Esophagus (tissue), 2 donors: ENCODE results near the gene DALRD3. TPM values are rescaled to one million over a fixed set of nuclear protein-coding genes. Genes with fewer than 3 reads are reported as not detected.

Experiments used
- H3K27ac ChIP-seq, 2 donors: one replicate each; pipeline ENCODE4 v1.5.1; 2013; ENCODE audit warnings: low read depth in 2 of 2, mild to moderate bottlenecking in 2 of 2, inconsistent platforms in 1 of 2, low read length in 1 of 2, moderate library complexity in 1 of 2
- H3K27me3 ChIP-seq, 2 donors: one replicate each; pipeline ENCODE4 v1.6.1; 2013; ENCODE audit warnings: low read length in 2 of 2, control low read depth in 1 of 2, mild to moderate bottlenecking in 1 of 2; ENCODE audit not compliant: insufficient read depth in 2 of 2, control insufficient read depth in 1 of 2
- H3K36me3 ChIP-seq, 2 donors: one replicate each; pipeline ENCODE4 v1.6.1; 2013; ENCODE audit warnings: low read length in 1 of 2; ENCODE audit not compliant: control insufficient read depth in 2 of 2, insufficient read depth in 2 of 2
- H3K4me1 ChIP-seq, 2 donors: one replicate each; pipeline ENCODE4 v1.6.1; 2013; ENCODE audit warnings: low read length in 1 of 2; ENCODE audit not compliant: control insufficient read depth in 2 of 2, insufficient read depth in 2 of 2
- H3K4me3 ChIP-seq, 2 donors: one replicate each; pipeline ENCODE4 v1.5.1; 2013; ENCODE audit warnings: low read length in 2 of 2, mild to moderate bottlenecking in 2 of 2, low read depth in 1 of 2, moderate library complexity in 1 of 2
- H3K9me3 ChIP-seq, 2 donors: one replicate each; pipeline ENCODE4 v1.6.1; 2013; ENCODE audit warnings: mild to moderate bottlenecking in 2 of 2, low read depth in 1 of 2, low read length in 1 of 2, moderate library complexity in 1 of 2; ENCODE audit not compliant: control insufficient read depth in 2 of 2, insufficient read depth in 1 of 2
- WGBS, 2 donors: extraction: QIAGEN DNeasy Blood & Tissue Kit; methylation state at CpG; one replicate each; pipeline ENCODE4 v1.1.7; 2013; 5-methylcytosine and 5-hydroxymethylcytosine counted together
- polyA plus RNA-seq, 2 donors: library from polyadenylated mRNA; stranded (reverse); fragments of 200-250 nt; gene quantifications; one replicate each; pipeline ENCODE4 v1.2.3, GENCODE V29; 2013
- donor health status: healthy with polysubstance abuse.
- donor health status: Bipolar disorder and iron deficiency.

DALRD3 gene
- polyA plus RNA-seq, 2 donors: 22.2 to 26.9 TPM

GRCh38 chr3:49007068-49007770, 11.2 kb downstream of the DALRD3 start, which contains the start of gene WDR6:
Gene WDR6, plus strand, starts transcription at chr3:49007391. Its CDS starts 41 bp downstream, at chr3:49007432.
- Histone ChIP-seq H3K27me3 (no peaks in the 10 kb centered on the region), H3K36me3 (peaks cover 0 to 7% of the 10 kb centered on the region in 2 donors), H3K27ac (peak within 1 kb of the TSS; percentile 97 to 99), H3K4me1 (peaks cover 0 to 21% of the 10 kb centered on the region in 2 donors), H3K9me3 (no peaks in the 10 kb centered on the region), H3K4me3 (peak within 1 kb of the TSS; percentile 72 to 75)
- 0% methylated on average over 64 to 65 of the region's 65 CpGs for WGBS, 2 donors

DNA sequence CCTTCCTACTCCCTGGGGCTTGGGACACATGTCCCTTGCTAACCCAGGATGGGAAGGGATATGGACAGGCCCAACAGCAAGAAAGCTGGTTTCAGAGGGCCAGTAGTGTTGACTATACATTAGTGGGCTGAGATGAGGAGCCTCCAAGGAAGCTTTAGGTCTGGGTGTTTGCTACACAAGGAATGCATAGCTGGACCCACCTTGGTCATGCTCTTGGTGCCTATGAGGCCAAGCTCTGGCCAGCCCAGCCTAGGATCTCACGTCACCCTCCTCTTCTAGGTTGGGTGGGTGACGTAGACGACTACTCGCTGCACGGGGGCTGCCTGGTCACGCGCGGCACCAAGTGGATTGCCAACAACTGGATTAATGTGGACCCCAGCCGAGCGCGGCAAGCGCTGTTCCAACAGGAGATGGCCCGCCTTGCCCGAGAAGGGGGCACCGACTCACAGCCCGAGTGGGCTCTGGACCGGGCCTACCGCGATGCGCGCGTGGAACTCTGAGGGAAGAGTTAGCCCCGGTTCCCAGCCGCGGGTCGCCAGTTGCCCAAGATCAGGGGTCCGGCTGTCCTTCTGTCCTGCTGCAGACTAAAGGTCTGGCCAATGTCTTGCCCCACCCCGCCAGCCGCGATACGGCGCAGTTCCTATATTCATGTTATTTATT, 11.8 kb downstream of the DALRD3 start:
- H3K27me3 ChIP-seq: no peaks in the 10 kb centered on the region
- no peaks in the 10 kb centered on the region for H3K9me3 ChIP-seq
- H3K4me1 ChIP-seq: peaks cover 0 to 18% of the 10 kb centered on the region in 2 donors
- H3K36me3 ChIP-seq: no peaks in the 10 kb centered on the region
- peak overlapping the region; percentile 97 to 99 for H3K27ac ChIP-seq
- WGBS, 2 donors: 2% methylated on average over 32 of the region's 32 CpGs
- peak overlapping the region; percentile 72 to 75 for H3K4me3 ChIP-seq

DNA sequence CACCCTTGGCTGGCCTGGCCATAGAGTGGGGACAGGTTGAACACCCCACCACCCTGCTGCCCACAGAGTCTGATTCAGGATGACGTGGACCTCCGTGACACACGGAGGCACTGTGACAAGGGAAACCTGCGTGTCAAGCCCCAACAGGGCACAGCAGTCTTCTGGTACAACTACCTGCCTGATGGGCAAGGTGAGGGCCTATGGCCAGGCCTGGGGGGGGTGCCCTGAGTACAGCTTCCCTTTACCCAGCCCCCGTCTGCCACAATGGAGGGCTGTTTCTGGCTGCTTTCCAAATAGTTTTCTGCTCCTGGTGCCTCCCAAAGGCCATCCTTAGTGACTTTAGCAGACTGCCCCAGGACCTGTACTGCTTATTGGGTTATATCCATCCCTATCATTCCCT, 12.4 kb downstream of the DALRD3 start:
- Histone ChIP-seq H3K4me3 (no peak overlapping the region), H3K27me3 (no peaks in the 10 kb centered on the region), H3K4me1 (peaks cover 0 to 15% of the 10 kb centered on the region in 2 donors), H3K9me3 (no peaks in the 10 kb centered on the region), H3K27ac (peak overlapping the region in 1 of 2 donors; percentile 99), H3K36me3 (no peaks in the 10 kb centered on the region)
- WGBS, 2 donors: 93 to 94% methylated on average over 5 of the region's 5 CpGs

GRCh38 chr3:49005303-49005680, 13.1 kb downstream of the DALRD3 start:
- H3K27ac ChIP-seq: peak overlapping the region in 1 of 2 donors; percentile 6
- H3K9me3 ChIP-seq: no peaks in the 10 kb centered on the region
- 95 to 96% methylated on average over 3 of the region's 3 CpGs for WGBS, 2 donors
- H3K36me3 ChIP-seq: no peaks in the 10 kb centered on the region
- no peaks in the 10 kb centered on the region for H3K27me3 ChIP-seq
- no peak overlapping the region for H3K4me3 ChIP-seq
- peaks cover 0 to 15% of the 10 kb centered on the region in 2 donors for H3K4me1 ChIP-seq

GRCh38 chr3:49004352-49005302, 13.8 kb downstream of the DALRD3 start:
- Histone ChIP-seq H3K27me3 (no peaks in the 10 kb centered on the region), H3K27ac (peak overlapping the region in 1 of 2 donors; percentile 6), H3K9me3 (no peaks in the 10 kb centered on the region), H3K36me3 (no peaks in the 10 kb centered on the region), H3K4me3 (no peak overlapping the region), H3K4me1 (peaks cover 0 to 15% of the 10 kb centered on the region in 2 donors)
- 84% methylated on average over 16 of the region's 16 CpGs for WGBS, 2 donors

GRCh38 chr3:49001155-49001554, 17.2 kb downstream of the DALRD3 start:
- Histone ChIP-seq H3K27me3 (no peaks in the 10 kb centered on the region), H3K4me1 (peaks cover 0 to 3% of the 10 kb centered on the region in 2 donors), H3K27ac (no peak overlapping the region), H3K4me3 (no peak overlapping the region), H3K9me3 (no peaks in the 10 kb centered on the region), H3K36me3 (peaks cover 0 to 4% of the 10 kb centered on the region in 2 donors)
- 85 to 86% methylated on average over 6 of the region's 6 CpGs for WGBS, 2 donors

DNA sequence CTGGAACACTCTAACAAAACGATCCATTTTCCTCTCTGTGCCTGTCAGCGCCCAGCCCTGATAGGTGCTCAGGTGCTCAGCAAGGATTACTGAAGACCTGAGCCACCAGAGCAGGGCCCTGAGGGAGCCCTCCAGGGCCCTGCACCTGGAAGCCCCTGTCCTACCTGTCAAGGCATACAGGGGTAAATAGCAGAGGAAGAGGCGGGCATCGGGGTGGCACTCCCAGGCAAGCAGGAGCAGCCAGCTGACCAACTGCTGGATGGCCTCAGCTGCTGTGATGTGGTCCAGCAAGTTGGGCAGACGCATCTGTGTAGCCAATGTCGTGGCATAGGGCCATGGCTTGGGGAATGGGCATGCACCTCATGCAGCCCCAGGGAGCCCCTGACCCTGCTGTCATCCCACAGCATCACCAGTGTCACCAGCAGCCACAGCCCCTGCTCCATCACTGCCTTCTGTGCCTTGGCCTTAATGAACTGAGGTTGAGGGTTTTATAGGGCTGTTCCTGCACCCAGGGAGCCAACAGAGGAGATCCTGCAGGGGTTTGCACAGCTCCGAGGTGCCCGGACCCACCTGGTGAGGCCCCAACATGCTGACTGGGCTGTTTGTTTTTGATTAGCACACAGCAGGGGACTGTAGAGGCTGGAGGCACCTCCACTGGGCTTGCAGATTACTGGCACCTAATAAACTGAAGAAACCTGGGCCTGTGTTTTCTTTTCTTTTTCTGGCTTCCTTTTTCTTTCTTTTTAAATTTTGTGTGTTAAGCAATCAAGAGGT, 19.1 kb downstream of the DALRD3 start:
- H3K36me3 ChIP-seq: peaks cover 0 to 6% of the 10 kb centered on the region in 2 donors
- H3K27ac ChIP-seq: no peak overlapping the region
- no peak overlapping the region for H3K4me3 ChIP-seq
- no peaks in the 10 kb centered on the region for H3K27me3 ChIP-seq
- WGBS, 2 donors: 85% methylated on average over 8 of the region's 8 CpGs
- no peaks in the 10 kb centered on the region for H3K9me3 ChIP-seq
- H3K4me1 ChIP-seq: no peaks in the 10 kb centered on the region

DNA sequence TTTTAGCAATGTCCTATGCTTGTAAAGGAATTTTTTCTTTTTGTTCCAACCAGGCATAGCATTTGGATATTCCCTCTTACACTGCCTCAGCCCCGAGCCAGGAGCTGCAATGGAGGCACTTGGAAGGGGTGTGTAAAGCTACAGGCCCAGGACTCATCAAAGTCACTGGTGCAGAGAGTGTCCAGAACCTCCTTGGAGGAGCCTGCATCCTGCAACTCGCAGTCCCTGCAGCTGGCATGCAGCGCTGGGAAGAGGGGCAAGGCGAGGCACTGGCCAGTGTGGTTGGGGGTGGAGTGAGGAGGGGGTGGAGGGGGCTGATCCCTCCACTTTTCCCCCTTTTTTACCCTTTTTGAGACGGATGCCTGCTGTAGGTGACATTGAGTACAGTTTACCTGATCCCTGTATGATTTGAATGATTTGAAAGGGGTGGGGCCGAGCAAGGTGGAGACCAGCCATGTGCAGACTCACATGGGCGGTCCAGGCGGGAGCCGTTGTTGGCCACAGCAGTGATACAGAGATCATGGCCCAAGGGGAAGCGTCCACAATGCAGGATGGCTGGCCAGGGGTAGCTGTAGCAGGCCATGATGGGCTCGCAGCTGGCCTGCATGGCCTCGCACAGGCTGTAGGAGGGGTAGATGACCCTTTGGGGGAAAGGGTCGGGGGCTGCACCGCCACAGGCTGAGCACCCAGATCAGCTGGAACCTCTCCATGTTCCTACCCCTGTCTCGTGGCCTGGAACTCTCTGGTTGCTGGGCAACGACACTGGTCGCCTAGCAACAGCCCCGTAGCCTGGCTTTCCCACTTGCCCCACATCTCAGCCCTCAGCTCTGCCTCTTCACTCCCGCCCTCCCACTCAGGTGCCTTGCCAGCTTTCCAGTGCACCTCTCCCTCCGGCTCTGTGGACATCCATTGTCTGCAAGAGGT, 20.4 kb downstream of the DALRD3 start:
- Histone ChIP-seq H3K4me1 (no peaks in the 10 kb centered on the region), H3K27me3 (no peaks in the 10 kb centered on the region), H3K27ac (no peak overlapping the region), H3K36me3 (peaks cover 0 to 6% of the 10 kb centered on the region in 2 donors), H3K4me3 (no peak overlapping the region), H3K9me3 (no peaks in the 10 kb centered on the region)
- 79 to 81% methylated on average over 20 of the region's 20 CpGs for WGBS, 2 donors
